CD4-positive, alpha-beta T cell treated with Interleukin-2 at 100 ng/mL for 4 hours (primary cell): ENCODE results near the gene CMC1.
"Not testable (repeated sequence)": the region's sequence is repeated elsewhere in the genome, so short reads cannot be mapped to it uniquely, and the experiment has no call there.

ENCODE experiments used
- DNase-seq: peaks from one replicate; pipeline ENCODE4 v3.0.0-alpha.2; 2020; ENCODE audit warnings: low spot score

CMC1 gene

GRCh38 chr3:28241221-28242160 is at the start of gene CMC1:
Gene CMC1, plus strand, starts transcription at chr3:28241619. Its CDS starts 175 bp downstream, at chr3:28241794.
- DNase-seq, result peak; percentile 87

DNA sequence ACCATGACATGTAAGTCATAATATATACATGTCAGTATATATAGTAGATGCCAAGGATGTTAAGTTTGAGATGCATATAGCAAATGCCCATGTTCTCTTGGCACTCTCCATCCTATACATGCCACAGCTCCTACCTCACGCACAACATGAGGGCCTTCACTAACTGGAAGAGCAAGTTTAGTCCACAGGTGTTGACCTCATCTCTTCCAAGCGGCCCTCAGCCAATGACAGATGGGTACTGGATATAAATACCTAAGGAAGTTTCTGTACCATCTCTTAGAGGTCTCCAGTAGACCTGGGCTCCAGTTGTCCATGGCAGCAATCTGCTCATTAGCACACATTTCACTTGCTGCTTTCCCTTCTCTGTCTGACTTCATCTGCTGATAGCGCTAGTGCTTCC is 43.3 kb upstream of the CMC1 start:
- no peak for DNase-seq

GRCh38 chr3:28198974-28199373 is 42.4 kb upstream of the CMC1 start:
- DNase-seq, result no peak

- DNase-seq, result not testable (repeated sequence)
Measured at GRCh38 chr3:28199643-28200042, 41.8 kb upstream of the CMC1 start.

GRCh38 chr3:28200366-28200848 is 41.0 kb upstream of the CMC1 start:
- DNase-seq, result not testable (repeated sequence)

DNA sequence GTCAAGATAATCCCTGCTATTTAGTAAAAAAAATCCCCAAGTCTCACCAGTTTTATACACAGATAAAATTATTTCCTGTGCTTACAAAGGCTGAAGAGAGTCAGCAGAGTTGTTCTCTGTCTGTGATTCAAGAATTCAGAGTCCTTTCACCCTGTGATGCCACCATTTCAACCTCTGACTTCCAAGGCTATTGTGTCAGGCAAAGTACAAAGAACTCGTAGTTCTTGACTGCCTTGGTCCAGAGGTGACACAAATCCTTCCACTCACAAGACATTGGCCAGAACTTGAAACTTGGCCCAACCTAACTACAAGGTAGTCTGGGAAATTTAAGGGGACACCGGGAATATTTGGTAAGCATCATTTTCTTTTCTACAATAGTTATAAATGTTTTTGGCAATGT is 34.9 kb upstream of the CMC1 start:
- no peak for DNase-seq

DNA sequence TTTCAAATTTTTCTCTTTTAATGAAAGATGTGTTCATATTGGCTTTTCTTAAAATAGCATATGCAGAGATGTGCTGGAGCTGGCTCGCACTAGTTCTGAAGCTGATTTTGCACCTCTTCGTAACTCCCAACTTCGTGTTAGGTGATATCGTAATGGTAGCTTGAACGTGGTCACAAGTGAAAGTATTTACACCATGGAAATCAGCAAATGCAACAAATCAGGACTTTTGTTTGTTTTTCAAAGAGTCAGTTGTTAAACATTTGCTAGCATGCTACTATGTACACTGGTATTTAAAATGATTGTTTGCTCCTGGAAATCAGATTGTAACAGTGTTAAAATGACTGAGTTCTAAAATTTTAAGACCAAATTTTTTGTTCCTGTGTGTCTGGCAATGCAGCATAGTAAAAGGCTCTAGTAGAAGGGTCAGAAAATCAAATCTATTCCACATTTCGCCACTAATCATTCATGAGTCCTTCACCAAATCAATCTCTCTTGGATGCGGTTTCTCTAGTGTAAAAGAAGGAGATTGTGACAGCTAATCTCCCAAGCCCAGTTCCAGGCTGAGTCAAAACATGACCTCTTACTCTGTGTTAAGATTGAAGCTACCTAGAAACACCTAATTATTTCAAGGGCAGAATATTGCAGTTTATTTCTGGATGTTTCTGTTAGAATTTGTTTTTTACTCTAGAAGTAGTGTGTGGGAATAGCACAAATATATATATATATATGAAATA is 34.3 kb upstream of the CMC1 start:
- no peak for DNase-seq

GRCh38 chr3:28210968-28211713 is 30.3 kb upstream of the CMC1 start:
- DNase-seq, result peak; percentile 25

GRCh38 chr3:28212681-28213080 is 28.7 kb upstream of the CMC1 start:
- DNase-seq, result no peak

GRCh38 chr3:28215407-28215806 is 26.0 kb upstream of the CMC1 start:
- no peak for DNase-seq

DNA sequence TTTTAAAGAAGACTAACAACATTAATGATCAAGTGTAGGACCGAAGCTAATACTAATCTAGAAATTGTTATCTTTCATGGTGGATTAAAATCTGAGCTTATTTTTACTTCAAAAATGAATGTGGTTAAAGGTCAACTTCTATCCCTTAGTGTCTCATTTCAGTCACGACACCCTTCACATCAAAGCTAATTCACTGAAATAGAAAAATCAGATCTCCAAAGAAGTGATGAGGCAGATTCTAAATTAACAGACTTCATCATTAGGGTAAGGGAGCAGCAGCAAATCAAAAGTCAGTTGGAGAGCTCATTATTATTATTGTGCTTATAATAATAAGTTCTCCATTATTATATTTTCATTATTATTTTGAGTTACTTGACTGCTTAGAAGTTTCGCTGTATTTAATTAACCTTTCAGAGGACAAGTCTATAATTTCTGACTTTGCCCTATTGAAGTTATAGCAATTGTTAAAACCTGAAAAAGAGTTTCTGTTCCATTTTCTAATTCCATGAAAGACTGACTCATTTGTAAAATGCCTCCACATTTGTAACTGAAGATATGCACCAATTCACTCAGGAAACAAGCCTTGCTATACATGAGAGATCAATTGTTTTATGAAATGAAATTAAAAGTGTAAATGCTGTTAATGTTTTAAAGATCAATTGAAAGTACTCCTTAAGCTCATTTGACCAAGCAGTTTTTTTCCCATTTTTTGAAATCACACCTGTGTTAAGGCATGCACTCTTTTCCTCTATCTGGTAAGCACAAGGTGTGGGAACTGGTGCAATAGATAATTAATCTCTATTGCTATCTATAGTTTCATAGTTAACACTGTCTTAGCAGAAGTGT is 23.1 kb upstream of the CMC1 start:
- DNase-seq, result no peak

DNA sequence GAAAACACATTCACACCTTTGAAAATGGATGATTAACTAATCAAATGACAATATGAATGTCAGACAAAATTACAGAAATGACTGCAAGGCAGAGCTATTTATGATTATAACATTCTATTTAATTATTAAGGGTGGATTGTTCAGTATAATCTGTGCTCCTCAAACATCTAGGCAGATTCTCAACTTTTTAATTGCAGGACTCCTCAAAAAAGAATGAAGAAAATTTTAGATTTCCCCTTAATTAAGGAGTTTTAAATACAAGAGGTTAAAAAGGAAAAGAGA is 22.6 kb upstream of the CMC1 start:
- no peak for DNase-seq

DNA sequence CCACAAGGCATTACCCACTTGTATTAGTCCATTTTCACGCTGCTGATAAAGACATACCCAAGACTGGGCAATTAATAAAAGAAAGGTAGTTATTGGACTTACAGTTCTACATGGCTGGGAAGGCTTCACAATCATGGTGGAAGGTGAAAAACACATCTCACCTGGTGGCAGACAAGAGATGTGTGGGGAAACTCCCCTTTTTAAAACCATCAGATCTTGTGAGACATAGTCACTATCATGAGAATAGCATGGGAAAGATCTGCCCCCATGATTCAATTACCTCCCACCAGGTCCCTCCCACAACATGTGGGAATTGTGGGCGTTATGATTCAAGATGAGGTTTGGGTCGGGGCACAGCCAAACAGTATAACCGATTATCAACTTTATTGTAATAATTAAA is 17.0 kb upstream of the CMC1 start:
- DNase-seq, result no peak

DNA sequence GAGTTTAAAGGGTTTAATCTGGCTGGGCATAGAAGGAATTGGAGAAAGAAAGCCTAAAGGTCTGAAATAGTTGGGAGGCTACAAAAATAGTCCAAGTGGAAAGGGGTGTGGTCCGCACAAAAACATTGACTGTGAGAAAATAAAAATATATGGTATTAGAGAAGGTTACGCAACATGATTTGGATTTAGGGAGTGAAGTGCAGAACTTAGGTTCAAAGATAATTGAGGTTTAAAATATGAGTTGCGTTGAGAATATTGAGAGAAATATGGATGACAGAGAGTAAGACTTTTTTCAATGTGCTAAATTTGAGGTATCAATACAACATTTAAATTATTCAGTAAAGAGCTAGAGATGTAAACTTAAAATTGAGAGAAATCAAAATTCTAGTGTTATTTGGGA is 15.4 kb upstream of the CMC1 start:
- no peak for DNase-seq

DNA sequence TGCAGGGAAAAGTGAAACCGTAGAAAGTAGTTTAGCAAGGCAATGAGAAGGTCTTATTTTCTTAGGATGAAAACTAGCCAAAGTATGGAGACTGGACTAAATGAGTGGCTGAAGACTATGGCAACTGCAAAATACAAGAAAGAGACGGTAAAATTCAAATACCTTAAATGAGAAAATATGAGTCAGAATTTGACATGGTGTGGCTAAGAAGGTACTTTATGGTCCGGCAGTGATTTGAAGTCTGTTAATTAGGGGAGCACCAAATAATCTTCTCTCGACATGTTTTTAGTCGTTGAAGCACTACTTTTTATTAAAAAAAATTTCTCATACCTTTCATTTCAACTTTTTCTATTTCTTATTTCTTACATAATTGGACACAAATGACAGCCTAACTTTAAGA is 12.8 kb upstream of the CMC1 start:
- DNase-seq, result no peak

- no peak for DNase-seq
Measured at GRCh38 chr3:28232659-28233058, 8.8 kb upstream of the CMC1 start.

DNA sequence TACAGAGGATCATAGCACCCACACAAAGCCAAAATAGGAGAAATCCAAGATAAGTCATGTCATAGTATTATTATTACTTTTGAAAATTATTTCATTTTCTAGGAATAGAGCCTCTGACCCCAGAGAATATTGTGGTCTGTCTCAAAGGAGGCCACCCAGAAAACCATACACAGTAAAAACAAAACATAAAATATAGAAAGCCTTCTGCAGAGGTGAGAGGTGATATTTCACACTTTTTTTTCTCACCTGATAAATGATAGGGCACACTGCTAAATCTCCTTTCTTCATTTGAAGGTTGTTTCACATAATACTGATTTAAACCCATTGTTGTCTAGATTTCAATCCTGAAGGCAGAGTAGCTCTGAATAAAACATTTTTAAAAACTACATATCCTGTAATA is 7.0 kb upstream of the CMC1 start:
- no peak for DNase-seq

DNA sequence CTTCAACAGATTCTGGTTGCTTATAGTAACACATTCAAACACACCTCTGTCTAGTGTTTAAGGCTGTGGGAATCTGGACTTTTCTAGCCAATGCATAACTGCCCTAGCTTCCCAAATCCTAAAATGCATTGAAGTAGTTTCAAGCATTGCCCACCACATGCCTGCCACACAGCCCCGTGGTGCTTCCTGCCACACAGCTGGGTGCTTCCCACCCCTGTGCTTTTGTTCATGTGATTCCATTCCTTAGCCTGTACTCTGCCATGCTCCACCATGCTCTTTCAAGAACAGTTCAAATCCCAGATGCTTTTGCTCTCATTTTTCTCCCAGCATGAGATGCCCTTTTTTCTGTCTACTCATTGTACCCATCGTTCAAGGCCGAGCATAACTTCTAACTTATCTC is 2.3 kb upstream of the CMC1 start:
- no peak for DNase-seq

DNA sequence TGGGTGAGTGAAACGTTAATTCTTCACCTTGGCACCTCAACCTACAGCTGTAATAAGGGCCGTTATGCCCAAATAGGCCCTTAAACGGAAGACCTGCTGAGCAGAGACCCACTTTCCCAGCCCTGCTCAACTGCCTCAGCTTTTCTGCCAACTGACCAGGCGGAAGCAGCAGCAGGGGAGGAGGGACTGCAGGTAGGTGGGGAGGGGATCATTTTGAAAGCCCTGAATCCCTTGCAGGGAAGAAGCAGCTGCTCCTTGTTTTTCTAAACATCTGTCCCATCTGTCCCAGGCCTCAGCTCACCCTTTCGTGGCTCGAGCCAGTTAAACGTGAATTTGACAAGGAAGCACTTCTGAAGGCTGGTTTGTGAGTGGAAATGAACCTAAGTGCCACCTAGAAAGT is 978 bp upstream of the CMC1 start:
- DNase-seq, result no peak

GRCh38 chr3:28242519-28242918 is 1.1 kb downstream of the CMC1 start:
- no peak for DNase-seq

GRCh38 chr3:28243424-28244106 is 2.1 kb downstream of the CMC1 start:
- DNase-seq, result no peak
